HG03175 (cell line): ENCODE measurements around the gene NEIL3.

Source experiments
- ATAC-seq: cut with Tn5 transposase; IDR thresholded peaks from one replicate; pipeline ENCODE4 v1.9.1; 2021; ENCODE audit warnings: mild to moderate bottlenecking, moderate library complexity; ENCODE audit not compliant: unreplicated experiment

NEIL3 gene

GRCh38 chr4:177356206-177356605 is 46.5 kb downstream of the NEIL3 start:
- ATAC-seq = no peak

DNA sequence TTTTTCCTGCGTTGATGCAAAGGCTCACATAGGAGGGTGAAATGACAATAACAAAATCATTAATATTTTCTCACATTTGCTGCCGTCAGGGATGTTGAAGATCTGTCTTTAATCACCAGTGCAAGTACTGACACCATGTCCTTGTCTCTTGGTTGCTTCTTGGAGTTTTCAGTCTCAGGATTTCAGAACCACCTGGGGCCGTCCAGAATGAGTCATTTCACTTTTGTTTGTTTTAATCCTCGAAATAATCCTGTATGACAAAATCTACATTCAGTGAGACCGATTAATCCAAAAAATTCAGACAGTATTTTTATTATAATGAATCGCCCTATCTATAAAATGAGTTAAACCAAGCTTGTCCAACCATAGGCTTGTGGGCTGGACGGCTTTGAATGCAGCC is 47.2 kb downstream of the NEIL3 start:
- no peak for ATAC-seq

DNA sequence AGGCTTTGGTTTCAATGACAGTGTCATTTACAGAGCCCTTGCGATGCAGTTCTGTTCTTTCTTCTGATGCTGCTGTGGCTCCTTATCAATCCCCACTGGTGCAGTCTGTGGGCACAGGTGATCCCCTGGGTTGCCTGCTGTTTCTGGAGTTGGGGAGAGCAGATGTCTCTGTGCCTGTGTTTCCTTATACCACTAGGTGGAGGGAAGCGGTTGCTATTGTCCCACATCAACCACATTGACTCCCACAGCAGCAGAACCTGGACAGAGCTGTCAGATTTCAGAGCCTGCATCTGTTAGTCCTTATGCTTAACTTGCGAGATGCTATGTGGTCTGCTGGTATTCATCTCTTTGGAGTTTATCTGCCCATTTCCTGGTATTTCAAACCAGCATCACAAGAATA is 57.7 kb downstream of the NEIL3 start:
- ATAC-seq = peak; percentile 43

GRCh38 chr4:177369372-177369771 is 59.7 kb downstream of the NEIL3 start:
- ATAC-seq = no peak

DNA sequence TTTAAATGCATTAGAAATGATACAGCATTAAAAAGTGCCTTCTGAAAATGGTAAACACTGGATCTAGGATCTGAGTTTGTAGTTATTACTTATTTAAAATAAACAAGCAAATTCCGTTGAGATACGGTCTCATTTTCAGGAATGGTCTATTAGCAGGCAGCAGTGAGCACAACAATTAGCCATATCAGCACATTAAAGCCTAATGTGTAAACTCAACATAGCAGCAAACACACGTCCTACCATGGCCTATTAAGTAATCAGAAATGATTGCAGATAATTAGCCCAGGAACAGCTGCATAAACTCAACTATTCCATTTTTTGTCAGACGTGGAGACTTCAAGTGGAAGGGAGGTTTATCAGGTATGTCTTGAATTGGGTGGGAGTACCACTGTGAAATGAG is 61.8 kb downstream of the NEIL3 start:
- no peak for ATAC-seq

DNA sequence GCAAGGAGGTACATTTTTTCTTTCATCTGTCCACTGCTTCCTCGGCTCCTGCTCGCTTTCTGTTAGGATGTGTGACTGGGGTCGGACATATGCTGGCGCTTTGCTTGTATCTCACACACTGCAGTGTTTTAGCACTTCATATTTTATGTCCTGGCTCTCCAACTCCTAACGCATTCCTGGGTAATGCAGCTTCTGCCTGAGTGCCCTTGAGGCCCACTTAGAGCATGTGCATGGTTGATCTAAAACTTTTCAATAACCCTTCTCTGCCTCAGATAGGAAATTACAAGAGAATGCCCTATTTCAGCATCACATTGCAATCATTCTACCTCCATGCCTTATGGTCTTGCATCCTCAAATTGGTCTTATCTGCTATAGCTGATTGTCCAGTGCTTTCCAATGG is 65.3 kb downstream of the NEIL3 start:
- no peak for ATAC-seq

DNA sequence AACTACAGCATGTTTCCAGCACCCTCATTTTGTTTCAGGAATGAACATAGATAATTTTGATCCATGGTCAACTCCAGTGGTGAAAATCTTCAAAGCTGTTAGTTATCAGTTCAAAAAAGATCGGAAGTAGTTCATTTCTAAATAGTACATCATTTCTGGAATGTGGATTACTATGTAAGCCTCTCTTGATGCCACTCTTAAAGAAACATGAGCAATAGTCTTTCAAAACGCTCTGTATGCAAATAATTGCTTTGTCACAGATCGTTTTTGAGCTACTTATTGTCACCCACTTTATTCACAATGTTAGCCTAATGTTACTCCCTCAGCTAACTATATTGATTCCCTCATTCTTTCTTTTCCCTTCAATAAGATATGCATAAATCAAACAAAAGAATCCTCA is 65.7 kb downstream of the NEIL3 start:
- no peak for ATAC-seq

GRCh38 chr4:177376024-177376423 is 66.3 kb downstream of the NEIL3 start:
- no peak for ATAC-seq

DNA sequence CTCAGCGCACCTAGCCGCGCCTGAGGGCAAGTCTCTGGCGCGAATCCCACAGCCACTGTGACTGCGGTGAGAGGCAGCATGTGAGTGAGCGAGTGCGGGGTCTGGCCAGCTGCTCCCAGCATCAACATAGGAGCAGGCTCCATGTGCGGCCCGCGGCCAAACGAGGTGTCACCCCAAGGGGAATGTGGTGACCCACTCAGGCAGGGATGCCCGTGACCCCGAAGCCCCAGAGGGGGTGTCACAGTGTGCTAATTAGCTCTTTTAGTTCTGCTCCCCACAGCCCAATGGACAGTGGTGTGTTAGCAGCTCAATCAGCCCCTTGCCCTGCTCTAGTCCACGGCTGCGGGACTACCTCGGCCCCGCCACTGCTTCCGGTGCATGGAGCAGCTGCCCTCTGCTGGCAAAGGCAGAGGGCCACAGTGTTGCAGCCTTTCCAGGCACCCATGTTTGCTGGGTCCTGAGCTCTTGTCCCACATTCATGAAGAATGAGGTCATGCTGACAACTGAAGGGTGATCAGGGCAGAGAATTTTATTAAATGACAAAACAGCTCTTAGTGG is 71.1 kb downstream of the NEIL3 start:
- ATAC-seq = no peak

GRCh38 chr4:177381762-177382310 is 72.2 kb downstream of the NEIL3 start:
- no peak for ATAC-seq

- no peak for ATAC-seq
These were observed 75.3 kb downstream of the NEIL3 start for GRCh38 chr4:177384856-177385397.

- no peak for ATAC-seq
These were observed 76.1 kb downstream of the NEIL3 start for GRCh38 chr4:177385576-177386277.

DNA sequence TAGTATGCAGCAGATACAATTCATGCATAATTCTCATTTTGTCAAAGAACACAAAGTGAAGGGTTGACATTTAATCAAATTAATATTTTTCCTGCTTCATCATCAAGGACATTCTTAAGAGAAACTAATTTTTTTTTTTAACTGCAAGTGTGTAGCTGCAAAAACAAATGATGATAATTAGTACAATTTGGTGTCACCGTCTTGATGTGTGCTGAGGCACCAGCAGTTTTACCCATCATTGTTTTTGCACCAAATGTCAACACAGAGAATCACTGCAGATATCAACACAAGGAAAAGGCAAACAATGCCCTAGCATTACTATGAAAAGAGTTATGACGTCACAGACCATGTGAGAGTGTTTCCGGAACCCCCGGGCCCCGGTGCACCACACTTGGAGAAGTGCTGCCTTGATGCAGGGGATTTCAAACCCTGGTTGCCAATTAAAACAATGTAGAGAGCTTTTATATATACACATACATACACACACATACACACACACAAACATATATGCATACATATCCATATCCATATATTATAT is 76.7 kb downstream of the NEIL3 start:
- ATAC-seq = no peak

GRCh38 chr4:177391287-177391686 is 81.6 kb downstream of the NEIL3 start:
- ATAC-seq = no peak

DNA sequence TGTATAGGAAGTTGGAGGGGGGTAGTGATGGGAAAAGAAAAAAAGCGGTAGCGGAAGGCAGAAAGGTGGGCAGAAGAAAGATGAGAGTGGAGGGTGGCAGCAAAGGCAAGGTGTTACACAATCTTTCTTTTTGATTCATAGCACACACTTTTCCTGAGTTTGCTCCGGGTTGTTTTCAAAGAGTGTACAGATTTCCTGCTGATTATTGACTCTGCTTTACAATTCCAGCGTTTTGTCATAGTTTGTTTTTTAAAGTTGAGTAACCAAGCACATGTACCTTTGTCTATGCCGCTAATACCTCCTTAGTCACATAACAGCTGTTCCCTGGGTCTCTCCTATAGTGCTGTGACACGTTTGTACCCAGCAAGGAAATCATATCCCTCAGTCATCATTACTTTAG is 82.3 kb downstream of the NEIL3 start:
- ATAC-seq = no peak

GRCh38 chr4:177393236-177393635 is 83.6 kb downstream of the NEIL3 start:
- ATAC-seq = no peak

DNA sequence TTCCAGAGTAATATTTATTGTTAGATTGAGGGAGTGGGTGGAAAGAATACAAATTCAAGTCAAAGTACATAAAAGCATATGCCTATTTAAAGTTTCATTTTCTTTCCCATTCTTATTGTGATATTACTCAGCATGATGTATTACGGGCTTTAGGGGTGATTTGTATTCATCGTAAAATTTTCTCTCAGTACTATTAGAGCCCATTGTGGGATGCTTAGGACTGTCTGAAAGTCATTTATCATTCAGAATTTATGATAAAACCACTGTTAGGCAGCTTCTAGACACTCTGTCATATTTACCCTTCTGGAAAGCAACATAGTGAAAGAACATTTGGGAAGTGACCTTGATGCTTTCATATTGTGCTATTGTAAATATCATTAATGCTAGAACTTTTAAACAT is 86.7 kb downstream of the NEIL3 start:
- no peak for ATAC-seq

GRCh38 chr4:177400030-177400429 is 90.4 kb downstream of the NEIL3 start:
- no peak for ATAC-seq

GRCh38 chr4:177401658-177402273 is 92.1 kb downstream of the NEIL3 start:
- ATAC-seq = no peak

DNA sequence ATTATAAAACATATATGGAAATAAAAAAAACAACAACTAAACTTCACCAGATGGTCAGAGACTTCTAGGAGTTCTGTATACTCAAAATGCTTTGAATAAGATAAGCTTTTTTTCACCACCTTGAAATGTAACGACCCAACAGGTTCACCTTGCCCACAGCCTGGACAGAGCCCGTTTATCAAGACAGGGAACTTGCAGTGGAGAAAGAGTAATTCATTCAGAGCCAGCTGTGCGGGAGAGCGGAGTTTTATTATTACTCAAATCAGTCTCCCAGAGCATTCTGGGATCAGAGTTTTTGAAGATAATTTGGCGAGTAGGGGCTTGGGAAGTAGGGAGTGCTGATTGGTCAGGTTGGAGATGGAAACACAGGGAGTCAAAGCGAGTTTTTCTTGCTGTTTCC is 94.1 kb downstream of the NEIL3 start:
- no peak for ATAC-seq

DNA sequence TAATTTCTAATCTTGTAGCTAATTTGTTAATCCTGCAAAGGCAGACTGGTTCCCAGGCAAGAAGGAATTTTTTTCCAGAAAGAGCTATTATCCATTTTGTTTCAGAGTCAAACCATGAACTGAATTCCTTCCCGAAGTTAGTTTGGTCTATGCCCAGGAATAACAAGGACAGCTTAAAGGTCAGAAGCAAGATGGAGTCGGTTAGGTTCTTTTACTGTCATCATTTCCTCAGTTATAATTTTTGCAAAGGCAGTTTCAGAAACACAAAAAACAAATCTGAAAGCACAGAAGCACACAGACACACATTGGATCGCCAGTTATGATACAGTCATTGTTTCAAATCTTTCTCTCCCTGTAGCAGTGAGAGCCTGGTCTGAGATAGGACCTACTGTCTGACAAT is 94.7 kb downstream of the NEIL3 start:
- no peak for ATAC-seq

DNA sequence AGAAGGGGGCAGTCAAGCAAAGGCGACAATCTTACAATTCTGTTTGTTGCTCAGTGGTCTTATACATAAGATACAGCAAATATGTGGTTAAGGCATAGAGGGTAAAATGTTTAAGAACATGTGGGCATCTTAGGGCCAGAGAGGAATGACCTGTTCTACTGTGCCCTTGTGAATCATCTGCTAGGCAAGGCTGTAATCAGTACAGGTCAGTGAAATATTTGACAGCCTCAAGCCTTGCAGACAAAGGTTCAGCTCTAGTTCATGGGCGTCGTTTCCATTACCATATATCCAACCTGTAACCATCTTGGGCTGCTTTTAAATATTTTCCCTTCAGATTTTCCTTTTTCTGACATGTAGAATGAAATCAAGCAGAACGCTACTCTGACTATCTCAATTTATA is 95.3 kb downstream of the NEIL3 start:
- ATAC-seq = no peak
